NCI-H1048 (cell line): ENCODE results near the gene IL21R.
"Not testable (repeated sequence)": the region's sequence is repeated elsewhere in the genome, so short reads cannot be mapped to it uniquely, and the experiment has no call there.

Source experiments
- DNase-seq: peaks from one replicate; lab custom pipeline; 2025; lab: John Stamatoyannopoulos, UW

IL21R gene

GRCh38 chr16:27374804-27375425 lies 27.1 kb upstream of the IL21R start:
- peak; percentile 32 for DNase-seq

- DNase-seq, result no peak
Measured at GRCh38 chr16:27377666-27378485, 24.1 kb upstream of the IL21R start.

- no peak for DNase-seq
Measured at GRCh38 chr16:27378871-27379481, 23.0 kb upstream of the IL21R start.

- DNase-seq, result no peak
Measured at GRCh38 chr16:27379919-27380318, 22.1 kb upstream of the IL21R start.

GRCh38 chr16:27381236-27381635 lies 20.7 kb upstream of the IL21R start:
- DNase-seq, result no peak

GRCh38 chr16:27381974-27382855 lies 19.8 kb upstream of the IL21R start:
- DNase-seq, result no peak

- no peak for DNase-seq
Measured at GRCh38 chr16:27383556-27384243, 18.3 kb upstream of the IL21R start.

- no peak for DNase-seq
Measured at GRCh38 chr16:27384425-27384824, 17.5 kb upstream of the IL21R start.

GRCh38 chr16:27385398-27385797 lies 16.6 kb upstream of the IL21R start:
- DNase-seq, result no peak

GRCh38 chr16:27386674-27387073 lies 15.3 kb upstream of the IL21R start:
- no peak for DNase-seq

GRCh38 chr16:27387724-27388123 lies 14.2 kb upstream of the IL21R start:
- no peak for DNase-seq

- DNase-seq, result no peak
Measured at GRCh38 chr16:27389272-27389961, 12.6 kb upstream of the IL21R start.

- no peak for DNase-seq
Measured at GRCh38 chr16:27390151-27390550, 11.8 kb upstream of the IL21R start.

- no peak for DNase-seq
Measured at GRCh38 chr16:27392671-27393070, 9.3 kb upstream of the IL21R start.

- DNase-seq, result no peak
Measured at GRCh38 chr16:27394516-27394915, 7.5 kb upstream of the IL21R start.

GRCh38 chr16:27398341-27398893 lies 3.6 kb upstream of the IL21R start:
- not testable (repeated sequence) for DNase-seq

- no peak for DNase-seq
Measured at GRCh38 chr16:27398894-27399853, 2.8 kb upstream of the IL21R start.

GRCh38 chr16:27399969-27400368 lies 2.0 kb upstream of the IL21R start:
- DNase-seq, result no peak
